HG03060 (cell line): ENCODE measurements around the gene SERINC3.

Experiments
- ATAC-seq: cut with Tn5 transposase; IDR thresholded peaks from one replicate; pipeline ENCODE4 v1.9.1; 2021; ENCODE audit warnings: low read depth, moderate number of reproducible peaks; ENCODE audit not compliant: unreplicated experiment

SERINC3 gene

DNA sequence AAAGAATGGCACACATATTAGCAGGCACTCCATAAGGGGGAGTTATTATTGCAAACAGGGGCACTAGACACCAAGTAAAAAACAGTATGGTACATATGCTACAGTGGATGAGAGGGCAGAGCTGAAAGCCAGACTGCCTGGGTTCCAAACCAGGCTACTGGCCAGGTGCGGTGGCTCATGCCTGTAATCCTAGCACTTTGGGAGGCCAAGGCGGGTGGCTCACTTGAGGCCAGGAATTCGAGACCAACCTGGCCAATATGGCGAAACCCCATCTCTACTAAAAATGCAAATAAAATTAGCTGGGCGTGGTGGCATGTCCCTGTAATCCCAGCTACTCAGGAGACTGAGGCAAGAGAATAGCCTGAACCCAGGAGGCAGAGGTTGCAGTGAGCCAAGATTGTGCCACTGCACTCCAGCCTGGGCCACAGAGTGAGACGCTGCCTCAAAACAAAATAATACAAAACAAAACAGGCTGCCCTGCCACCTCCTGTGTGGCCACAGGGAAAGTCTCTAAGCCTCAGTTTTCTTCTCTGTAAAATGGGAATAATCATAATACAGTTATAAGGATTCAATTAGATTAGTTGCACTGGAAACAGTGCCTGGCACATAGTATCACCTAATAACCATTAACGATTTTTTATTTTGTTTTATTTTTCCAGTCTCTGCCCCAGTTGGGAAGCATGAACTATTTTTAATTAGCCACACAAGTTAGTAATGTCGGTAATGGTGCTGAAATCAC, 53.7 kb downstream of the SERINC3 start:
- no peak for ATAC-seq

DNA sequence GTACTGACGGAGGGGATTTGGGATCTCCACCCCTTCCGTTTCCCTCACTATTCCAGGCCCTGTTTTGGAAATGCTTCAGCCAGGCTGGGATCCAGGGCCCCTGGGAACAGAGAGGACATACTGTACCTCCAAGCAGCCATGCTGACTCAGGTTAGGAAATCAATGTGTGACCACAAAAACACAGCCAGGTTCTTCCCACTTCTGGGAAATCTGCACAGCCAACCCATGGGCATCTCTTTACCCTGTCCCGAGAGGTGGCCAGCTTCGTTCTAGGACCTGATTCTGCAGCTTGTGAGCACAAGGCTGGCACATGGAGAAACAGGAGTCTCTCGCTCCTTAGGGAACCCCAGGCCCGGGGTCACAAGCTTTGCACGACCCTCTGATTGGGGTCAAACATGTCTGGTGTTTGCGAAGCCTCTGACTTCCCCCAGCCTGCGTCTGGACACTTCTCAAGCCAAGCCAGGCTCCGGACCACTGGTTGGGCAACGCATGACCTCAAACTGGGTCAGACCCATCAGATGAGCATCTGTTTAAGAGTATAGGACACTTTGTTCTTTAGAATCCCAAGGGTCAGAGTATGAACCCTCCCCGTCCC, 54.5 kb downstream of the SERINC3 start:
- ATAC-seq: no peak

- ATAC-seq: no peak
Observed at GRCh38 chr20:44465001-44465560, 56.8 kb downstream of the SERINC3 start.

DNA sequence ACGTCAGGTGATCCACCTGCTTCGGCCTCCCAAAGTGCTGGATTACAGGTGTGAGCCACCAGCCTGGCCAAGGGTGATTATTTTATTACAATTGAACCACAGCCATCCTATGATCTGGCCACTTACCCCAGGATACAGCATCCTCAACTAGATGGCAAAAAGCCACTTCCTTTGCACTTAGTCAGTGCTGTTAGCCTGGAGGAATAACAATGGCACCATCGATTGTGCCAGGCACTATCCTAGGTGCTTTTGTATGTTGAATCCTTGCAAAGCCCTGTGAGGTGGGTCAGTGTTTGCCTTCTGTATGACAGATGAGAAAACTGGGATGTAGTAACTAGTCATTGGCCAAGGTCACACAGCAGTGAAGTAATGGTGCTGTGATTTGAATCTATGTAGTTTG, 57.4 kb downstream of the SERINC3 start:
- ATAC-seq: no peak

DNA sequence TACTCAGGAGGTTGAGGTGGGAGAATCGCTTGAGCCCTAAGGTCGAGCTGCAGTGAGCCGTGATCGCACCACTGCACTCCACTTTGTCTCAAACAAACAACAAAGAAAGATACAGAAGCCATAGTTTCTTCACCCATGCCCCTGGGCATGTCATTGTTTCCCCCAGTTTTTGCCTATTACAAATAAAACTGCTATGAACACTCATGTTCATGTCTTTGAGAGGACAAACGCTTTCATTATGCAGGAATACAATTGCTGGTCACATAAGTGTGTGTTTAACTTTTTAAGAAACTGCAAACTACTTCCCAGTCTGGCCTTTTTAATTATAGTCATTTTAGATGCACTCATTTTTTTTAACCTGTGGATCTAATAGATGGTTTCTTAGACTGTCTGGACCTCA, 58.4 kb downstream of the SERINC3 start:
- no peak for ATAC-seq

DNA sequence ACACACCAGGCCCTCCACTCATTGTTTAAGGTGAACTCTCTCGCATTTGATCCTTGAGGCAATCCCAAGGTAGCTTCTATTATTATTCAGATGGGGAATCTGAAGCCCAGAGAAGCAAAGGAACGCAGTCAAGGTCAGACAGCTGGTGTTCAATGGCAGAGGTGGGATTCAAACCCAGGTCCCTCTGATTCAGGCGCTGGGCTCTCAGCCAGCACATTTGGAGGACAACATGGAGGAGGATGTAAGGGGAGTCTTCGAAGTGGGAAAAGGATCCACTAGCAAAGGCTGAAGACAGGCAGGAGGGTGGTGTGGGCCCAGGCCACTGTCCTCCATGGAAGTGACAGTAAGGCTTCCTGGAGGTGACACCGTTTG, 60.1 kb downstream of the SERINC3 start:
- ATAC-seq: no peak

- ATAC-seq: no peak
Observed at GRCh38 chr20:44461142-44461802, 60.6 kb downstream of the SERINC3 start.

DNA sequence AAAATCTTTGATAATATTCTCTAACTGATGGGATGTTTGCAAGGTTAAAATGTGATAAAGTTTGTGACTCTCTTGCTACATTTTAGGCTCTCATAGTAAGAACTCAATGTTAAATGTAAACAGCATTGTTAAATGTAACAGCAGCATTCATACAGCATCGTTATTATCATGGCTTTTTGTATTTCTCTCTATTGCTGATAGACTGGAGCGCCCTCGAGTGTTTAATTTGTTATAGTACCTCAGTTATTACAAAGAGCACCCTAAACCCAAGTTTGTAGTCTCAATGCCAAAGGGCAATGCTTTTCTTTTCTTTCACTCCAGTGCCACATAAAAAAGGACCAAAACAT, 61.1 kb downstream of the SERINC3 start:
- ATAC-seq: no peak

GRCh38 chr20:44459271-44459670, 62.6 kb downstream of the SERINC3 start:
- no peak for ATAC-seq

- ATAC-seq: no peak
Observed at GRCh38 chr20:44457016-44457415, 64.9 kb downstream of the SERINC3 start.

GRCh38 chr20:44456611-44457010, 65.3 kb downstream of the SERINC3 start:
- ATAC-seq: no peak

- ATAC-seq: no peak
Observed at GRCh38 chr20:44455126-44455525, 66.7 kb downstream of the SERINC3 start.

DNA sequence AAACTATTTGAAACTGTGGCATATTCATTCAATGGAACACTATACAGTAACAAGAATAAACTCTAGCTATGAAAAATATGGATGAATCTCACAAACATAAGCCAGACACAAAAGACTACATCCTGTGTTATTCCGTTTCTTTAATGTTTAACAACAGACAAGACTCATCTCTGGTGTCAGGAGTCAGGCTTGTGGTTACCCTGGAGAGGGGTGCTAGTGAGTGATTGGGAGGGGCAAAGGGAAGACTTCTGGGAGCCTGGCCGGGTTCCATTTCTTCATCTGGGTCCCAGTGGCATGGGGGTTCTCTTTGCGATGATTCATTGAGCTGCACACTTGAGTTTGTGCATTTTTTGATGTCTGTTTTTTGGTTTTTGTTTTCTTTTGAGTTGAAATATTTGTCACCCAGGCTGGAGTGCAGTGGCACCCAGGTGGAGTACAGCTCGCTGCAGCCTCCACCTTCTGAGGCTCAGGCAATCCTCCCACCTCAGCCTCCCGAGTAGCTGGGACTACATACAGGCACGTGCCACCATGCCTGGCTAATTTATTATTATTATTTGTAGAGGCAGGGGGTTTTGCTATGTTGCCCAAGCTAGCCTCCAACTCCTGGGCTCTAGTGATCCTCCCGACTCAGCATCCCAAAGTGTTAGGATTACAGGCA, 67.4 kb downstream of the SERINC3 start:
- ATAC-seq: no peak

GRCh38 chr20:44450903-44451450, 70.9 kb downstream of the SERINC3 start:
- ATAC-seq: no peak

GRCh38 chr20:44450281-44450889, 71.5 kb downstream of the SERINC3 start:
- no peak for ATAC-seq

- ATAC-seq: no peak
Observed at GRCh38 chr20:44449864-44450263, 72.0 kb downstream of the SERINC3 start.

GRCh38 chr20:44448753-44449546, 72.9 kb downstream of the SERINC3 start:
- no peak for ATAC-seq

DNA sequence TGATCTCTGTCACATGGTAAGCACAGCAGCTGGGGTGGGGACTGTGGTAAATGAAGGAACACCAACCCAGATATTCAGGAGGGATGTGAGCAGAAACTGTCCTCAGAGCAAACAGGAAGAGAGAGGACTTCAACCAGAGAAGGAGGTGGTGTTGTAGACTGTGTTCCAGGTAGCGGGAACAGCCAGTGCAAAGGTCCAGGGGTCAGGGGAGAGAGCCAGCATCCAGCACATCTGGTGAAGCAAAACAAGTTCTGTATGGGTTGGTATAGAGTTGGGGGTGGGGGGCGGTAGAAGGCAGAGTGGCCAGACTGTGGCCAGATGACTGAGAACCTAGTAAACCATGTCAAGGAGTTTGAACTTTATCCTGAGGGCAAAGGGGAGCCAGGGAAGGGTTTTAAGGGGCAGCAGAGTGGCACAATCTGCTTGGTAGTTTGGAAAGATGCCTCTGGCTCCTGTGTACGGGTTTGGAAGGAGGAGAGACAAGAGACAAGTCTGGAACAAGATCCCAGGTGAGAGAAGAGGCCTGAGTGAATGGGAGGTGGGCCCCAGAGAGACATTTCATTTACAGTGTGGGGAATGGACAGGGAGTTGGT, 73.9 kb downstream of the SERINC3 start:
- no peak for ATAC-seq
